Measurements from ENCODE around the gene DAPK1.

DAPK1 gene

DNA sequence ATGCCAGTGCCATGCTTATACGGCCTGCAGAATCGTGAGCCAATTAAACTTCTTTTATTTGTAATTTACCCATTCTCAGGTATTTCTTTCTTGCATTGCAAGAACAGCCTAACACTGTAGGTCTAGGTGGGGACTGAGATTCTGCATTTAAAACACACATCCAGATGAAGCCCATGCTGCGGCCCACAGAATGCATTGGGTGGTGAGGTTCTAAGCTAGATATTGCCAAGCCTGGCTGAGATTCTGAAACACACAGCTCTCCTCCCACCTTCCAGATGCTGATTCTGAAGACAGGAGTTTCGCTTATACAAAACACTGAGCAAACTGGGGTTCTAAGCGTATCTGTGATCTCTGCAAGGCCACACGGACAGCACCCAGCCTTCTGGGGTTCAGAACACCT lies 75.1 kb downstream of the DAPK1 start:
- Histone ChIP-seq H3K9ac (no peak overlapping the region), H3K4me3 (no peak overlapping the region), H3K27me3 (no peaks in the 10 kb centered on the region), H3K27ac (no peak overlapping the region), H4K20me1 (peaks cover 0 to 88% (median 0%) of the 10 kb centered on the region in 11 experiments; a peak in 2 of 22 replicates), H3K9me3 (replicated peaks in 1 of 11) (no peaks in the 10 kb centered on the region), H3K36me3 (0 out of 22 replicates have a peak, but pooled peaks cover 0 to 4% (median 0%) of the 10 kb centered on the region in 11 experiments), H3K4me2 (no peak overlapping the region), H3K4me1 (0 out of 20 replicates have a peak, but pooled peaks cover 0 to 6% (median 0%) of the 10 kb centered on the region in 10 experiments)
- TF ChIP-seq Cebpa-rat (IDR thresholded peaks at IDR 0.05): no peak

DNA sequence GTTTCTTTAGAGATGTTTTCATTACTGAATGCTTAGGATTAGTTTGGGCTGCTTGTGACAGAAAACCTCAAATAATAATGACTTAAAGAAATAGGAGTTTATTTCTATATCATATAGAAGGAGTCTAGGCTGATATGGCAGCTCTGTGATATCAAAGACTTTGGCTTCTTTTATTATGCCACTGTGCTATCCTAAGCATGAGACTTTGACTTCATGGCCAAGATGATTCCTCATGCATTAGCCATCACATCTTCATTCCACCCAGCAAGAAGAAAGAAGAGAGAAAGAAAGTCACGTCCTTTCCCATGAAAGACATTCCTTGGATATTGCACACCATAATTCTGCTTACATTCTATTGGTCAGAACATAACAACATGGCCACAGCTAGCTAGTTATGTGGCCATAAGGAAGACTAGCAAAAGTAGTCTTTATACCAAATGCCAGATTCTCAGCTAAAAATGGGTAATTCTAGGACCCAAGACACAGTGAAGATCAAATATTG lies 76.2 kb downstream of the DAPK1 start:
- H3K9ac ChIP-seq: no peak overlapping the region
- no peaks in the 10 kb centered on the region for H3K36me3 ChIP-seq
- peaks cover 0 to 16% (median 0%) of the 10 kb centered on the region in 10 experiments; a peak in 4 of 20 replicates for H3K4me1 ChIP-seq
- no peak overlapping the region for H3K27ac ChIP-seq
- TF ChIP-seq Cebpa-rat (IDR thresholded peaks at IDR 0.05): no peak
- no peaks in the 10 kb centered on the region for H3K9me3 ChIP-seq (replicated peaks in 1 of 11)
- no peak overlapping the region for H3K4me3 ChIP-seq
- peaks cover 0 to 88% (median 0%) of the 10 kb centered on the region in 11 experiments; a peak in 2 of 22 replicates for H4K20me1 ChIP-seq
- no peaks in the 10 kb centered on the region for H3K27me3 ChIP-seq
- H3K4me2 ChIP-seq: no peak overlapping the region

DNA sequence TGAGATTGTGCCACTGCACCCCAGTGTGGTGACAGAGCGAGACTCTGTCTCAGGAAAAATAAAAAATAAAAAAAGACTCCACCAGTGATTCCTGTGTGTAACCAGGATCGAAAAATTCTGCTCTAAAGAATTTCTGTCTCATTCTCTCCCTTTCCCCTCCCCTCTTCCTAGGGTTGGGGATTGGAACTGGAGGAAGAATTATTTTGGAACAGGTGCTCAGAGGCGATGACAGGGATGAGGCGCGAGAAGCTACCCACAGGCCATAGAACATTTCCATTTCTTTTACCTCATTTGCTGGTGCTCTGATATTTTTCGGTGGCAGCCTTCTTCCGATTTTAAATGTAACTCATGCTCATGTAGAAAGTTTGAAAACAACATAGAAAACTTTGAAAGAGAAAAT lies 80.1 kb downstream of the DAPK1 start:
- Histone ChIP-seq H3K27me3 (no peaks in the 10 kb centered on the region), H3K4me2 (no peak overlapping the region; a peak in 1 of 22 replicates), H3K4me1 (peaks cover 0 to 42% (median 2%) of the 10 kb centered on the region in 10 experiments; a peak in 7 of 20 replicates), H3K9ac (no peak overlapping the region), H3K27ac (no peak overlapping the region), H4K20me1 (peaks cover 0 to 79% (median 0%) of the 10 kb centered on the region in 11 experiments; a peak in 2 of 22 replicates), H3K4me3 (no peak overlapping the region), H3K36me3 (no peaks in the 10 kb centered on the region), H3K9me3 (replicated peaks in 1 of 11) (no peaks in the 10 kb centered on the region)
- TF ChIP-seq Cebpa-rat (IDR thresholded peaks at IDR 0.05): no peak

DNA sequence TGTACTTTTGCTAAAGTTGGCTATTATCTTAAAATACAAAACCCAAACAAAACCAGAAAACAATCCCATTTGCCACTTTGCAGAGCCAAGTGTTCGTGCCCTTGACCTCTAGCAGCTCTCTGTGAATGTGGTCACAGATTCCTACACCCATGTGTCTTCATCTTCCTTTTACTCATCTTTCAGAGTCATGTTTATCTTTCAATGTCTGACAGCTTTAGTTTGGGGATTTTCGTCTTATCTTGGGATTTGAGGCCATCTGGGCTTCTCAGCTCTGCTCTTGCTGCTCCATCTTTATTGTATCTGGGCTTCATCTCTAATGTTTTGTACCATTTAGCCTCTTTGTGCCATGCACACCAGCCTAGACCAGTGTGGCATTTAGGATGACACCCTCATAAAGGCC lies 81.0 kb downstream of the DAPK1 start:
- Histone ChIP-seq H3K9ac (no peak overlapping the region), H3K36me3 (no peaks in the 10 kb centered on the region), H4K20me1 (peaks cover 0 to 78% (median 0%) of the 10 kb centered on the region in 11 experiments; a peak in 2 of 22 replicates), H3K27ac (no peak overlapping the region), H3K4me3 (no peak overlapping the region), H3K4me2 (peak overlapping the region in 2 of 11 experiments; percentile 72 to 78; a peak in 3 of 22 replicates), H3K4me1 (peaks cover 0 to 42% (median 2%) of the 10 kb centered on the region in 10 experiments; a peak in 7 of 20 replicates), H3K9me3 (replicated peaks in 1 of 11) (no peaks in the 10 kb centered on the region), H3K27me3 (no peaks in the 10 kb centered on the region)
- no peak for TF ChIP-seq Cebpa-rat (IDR thresholded peaks at IDR 0.05)

DNA sequence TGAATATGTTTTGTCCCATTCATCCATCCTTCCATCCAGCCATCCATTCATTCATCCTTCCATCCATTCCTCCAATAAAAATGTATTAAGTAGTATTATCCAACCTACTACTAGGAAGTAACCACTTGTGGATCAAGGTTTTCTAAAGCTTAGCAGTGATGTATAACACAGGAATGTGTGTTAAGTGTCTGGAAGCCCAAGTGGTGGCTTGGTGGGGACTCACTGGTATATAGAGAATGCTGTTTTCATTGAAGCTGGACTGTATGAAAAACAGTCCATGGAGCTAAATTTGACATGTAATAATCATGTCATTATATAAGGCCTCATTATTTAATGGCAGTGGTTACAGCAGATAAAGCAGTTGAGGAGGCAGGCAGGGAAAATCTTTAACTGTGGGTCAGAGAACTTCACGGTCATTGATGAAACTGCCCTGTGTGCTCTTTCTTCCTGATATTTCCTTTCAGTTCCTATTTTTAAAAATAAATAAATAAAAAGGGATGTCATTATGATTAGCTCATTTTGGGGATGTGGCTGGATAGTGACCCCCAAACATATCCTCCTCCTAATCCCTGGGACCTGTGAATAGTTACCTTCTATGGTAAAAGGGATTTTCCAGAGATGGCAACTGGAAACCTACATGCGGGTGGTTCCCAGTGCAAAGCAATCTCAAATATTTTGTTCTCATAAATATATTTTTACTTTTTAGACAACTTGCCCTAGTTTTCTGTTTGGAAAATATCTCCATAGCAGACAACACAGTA lies 82.3 kb downstream of the DAPK1 start:
- Histone ChIP-seq H3K9ac (no peak overlapping the region), H3K27ac (no peak overlapping the region), H3K27me3 (no peaks in the 10 kb centered on the region), H3K9me3 (replicated peaks in 1 of 11) (no peaks in the 10 kb centered on the region), H3K4me1 (peaks cover 0 to 42% (median 2%) of the 10 kb centered on the region in 10 experiments; a peak in 7 of 20 replicates), H4K20me1 (peaks cover 0 to 86% (median 0%) of the 10 kb centered on the region in 11 experiments; a peak in 2 of 22 replicates), H3K4me3 (no peak overlapping the region), H3K4me2 (peak overlapping the region in 5 of 11 experiments; percentile 10 to 78 (median 60); a peak in 8 of 22 replicates), H3K36me3 (no peaks in the 10 kb centered on the region)
- no peak for TF ChIP-seq Cebpa-rat (IDR thresholded peaks at IDR 0.05)

DNA sequence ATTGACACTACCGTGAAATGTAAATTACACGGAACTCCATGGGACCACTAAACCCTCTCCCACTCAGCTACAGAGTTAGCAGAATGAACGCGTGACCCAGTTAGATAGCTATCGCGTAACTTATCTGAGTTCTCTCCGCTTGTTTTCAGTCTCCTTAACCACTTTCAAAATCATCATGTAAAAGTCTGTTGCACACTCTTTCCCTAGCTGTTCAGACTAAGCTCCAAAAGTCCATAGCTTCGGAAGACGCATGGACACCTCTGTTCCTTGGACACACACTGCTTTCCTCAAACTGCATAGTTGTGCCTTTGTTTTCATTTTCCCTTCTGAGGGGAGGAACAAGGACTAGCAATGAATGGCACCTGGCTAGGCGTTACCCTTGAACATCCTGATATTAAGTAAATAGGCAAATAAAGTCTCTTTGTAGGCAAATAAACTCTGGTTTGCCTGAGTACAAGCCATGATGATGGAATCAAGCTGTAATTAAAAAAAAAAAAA lies 83.3 kb downstream of the DAPK1 start:
- Histone ChIP-seq H3K9ac (no peak overlapping the region), H3K4me1 (peaks cover 0 to 42% (median 2%) of the 10 kb centered on the region in 10 experiments; a peak in 7 of 20 replicates), H3K4me2 (peak overlapping the region in 2 of 11 experiments; percentile 72 to 78; a peak in 4 of 22 replicates), H3K4me3 (no peak overlapping the region), H3K27ac (0 out of 22 replicates have a peak overlapping the region, but pooled peaks of 1 of the 11 experiments have one; percentile 8), H4K20me1 (peaks cover 0 to 86% (median 0%) of the 10 kb centered on the region in 11 experiments; a peak in 2 of 22 replicates), H3K36me3 (no peaks in the 10 kb centered on the region), H3K27me3 (no peaks in the 10 kb centered on the region), H3K9me3 (replicated peaks in 1 of 11) (no peaks in the 10 kb centered on the region)
- no peak for TF ChIP-seq Cebpa-rat (IDR thresholded peaks at IDR 0.05)

DNA sequence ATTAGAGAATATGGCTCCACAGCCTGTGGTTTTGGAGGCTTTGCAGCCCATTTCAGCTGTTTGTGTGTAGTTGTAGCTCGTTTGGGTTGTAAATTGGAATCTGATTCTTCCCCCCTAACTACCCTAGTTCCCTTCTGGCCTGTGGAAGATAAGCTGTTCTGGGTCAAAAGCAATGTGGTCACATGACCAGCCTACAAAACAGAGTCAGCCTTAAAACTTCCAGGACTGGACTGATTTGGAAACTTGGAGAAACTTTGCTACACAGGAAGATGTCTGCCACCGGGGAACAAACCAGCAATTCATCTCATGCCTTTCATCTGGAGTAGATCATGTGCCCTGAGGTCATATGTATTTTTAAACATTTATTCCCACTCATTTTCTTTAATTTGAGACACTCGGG lies 83.8 kb downstream of the DAPK1 start:
- Histone ChIP-seq H3K4me1 (peaks cover 0 to 42% (median 2%) of the 10 kb centered on the region in 10 experiments; a peak in 7 of 20 replicates), H3K9ac (no peak overlapping the region), H3K4me3 (no peak overlapping the region), H3K4me2 (peak overlapping the region in 2 of 11 experiments; percentile 72 to 78; a peak in 5 of 22 replicates), H3K36me3 (no peaks in the 10 kb centered on the region), H3K27ac (0 out of 22 replicates have a peak overlapping the region, but pooled peaks of 1 of the 11 experiments have one; percentile 8), H4K20me1 (peaks cover 0 to 84% (median 0%) of the 10 kb centered on the region in 11 experiments; a peak in 2 of 22 replicates), H3K27me3 (no peaks in the 10 kb centered on the region), H3K9me3 (replicated peaks in 1 of 11) (no peaks in the 10 kb centered on the region)
- TF ChIP-seq Cebpa-rat (IDR thresholded peaks at IDR 0.05): no peak

DNA sequence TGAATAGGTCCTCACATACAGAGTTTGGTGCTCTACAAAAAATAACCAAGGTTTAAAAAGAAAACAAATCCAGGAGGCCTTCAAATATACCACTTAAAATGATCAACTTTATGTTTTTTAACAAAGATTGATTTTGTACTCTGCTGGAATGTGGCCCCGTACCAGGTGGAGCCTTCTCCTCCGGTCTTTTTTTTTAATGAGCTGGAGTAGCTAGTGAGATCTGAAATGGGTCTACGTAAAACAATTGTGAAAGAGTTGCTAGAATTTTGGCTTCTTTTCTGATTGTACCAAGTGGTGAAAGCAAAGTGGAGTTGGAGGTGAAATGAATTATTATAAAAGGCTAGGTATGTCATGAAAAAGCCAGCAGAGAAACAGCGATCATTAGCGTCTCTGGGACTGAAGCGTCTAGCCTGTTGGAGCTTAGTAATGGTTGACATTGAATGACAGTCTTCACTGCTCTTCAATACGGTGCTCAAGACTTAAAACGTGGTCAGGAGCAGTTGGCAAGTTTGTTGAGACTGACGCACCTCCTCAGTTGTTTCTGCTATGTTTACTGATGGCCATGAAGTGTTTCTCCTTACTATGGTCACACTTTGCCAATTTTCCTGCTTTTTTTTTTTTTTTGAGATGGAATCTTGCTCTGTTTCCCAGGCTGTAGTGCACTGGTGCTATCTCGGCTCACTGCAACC lies 84.4 kb downstream of the DAPK1 start:
- Histone ChIP-seq H4K20me1 (peaks cover 0 to 84% (median 0%) of the 10 kb centered on the region in 11 experiments; a peak in 2 of 22 replicates), H3K9ac (no peak overlapping the region), H3K27ac (no peak overlapping the region), H3K36me3 (no peaks in the 10 kb centered on the region), H3K4me1 (peaks cover 0 to 42% (median 2%) of the 10 kb centered on the region in 10 experiments; a peak in 7 of 20 replicates), H3K4me3 (no peak overlapping the region), H3K4me2 (peak overlapping the region in 2 of 11 experiments; percentile 72 to 78; a peak in 3 of 22 replicates), H3K9me3 (replicated peaks in 1 of 11) (no peaks in the 10 kb centered on the region), H3K27me3 (no peaks in the 10 kb centered on the region)
- TF ChIP-seq Cebpa-rat (IDR thresholded peaks at IDR 0.05): no peak

Measured in BLaER1 treated with 17β-estradiol and CSF1 and Interleukin-3, amounts not matched to agents 10 nM and 100 nM (cell line).